A549 (cell line): ENCODE results near the gene ZNF418. TPM values are rescaled to one million over a fixed set of nuclear protein-coding genes. Genes with fewer than 3 reads are reported as not detected.
"Not testable (repeated sequence)": the region's sequence is repeated elsewhere in the genome, so short reads cannot be mapped to it uniquely, and the experiment has no call there.

ENCODE experiments used
- ATAC-seq, 2 experiments: fragments of 200-7000 bp in 1 of 2; fragments of >200 bp in 1 of 2; cut with Nextera tagmentation in 1 of 2; cut with Tn5 transposase in 1 of 2; 3 replicates each; pipeline versions ENCODE4 v1.8.0 to v1.9.1; 2018 to 2020; ENCODE audit warnings: mild to moderate bottlenecking in 1 of 2, moderate library complexity in 1 of 2
- CTCF ChIA-PET: fragments of 300-600 bp; sonication (Branson Sonifier 250); formaldehyde crosslinking; extraction: SDS; loops from one replicate; lab custom pipeline; 2021; ENCODE audit warnings: antibody characterized with exemption, inconsistent platforms; lab: Yijun Ruan, JAX
- POLR2A ChIA-PET: fragments of 350-600 bp; formaldehyde crosslinking; extraction: SDS; loops from one replicate; lab custom pipeline; 2021; ENCODE audit warnings: antibody characterized with exemption, inconsistent platforms; lab: Yijun Ruan, JAX
- DNase-seq, 2 experiments: peaks; one replicate each; pipeline versions ENCODE4 v3.0.0 to v3.0.0-alpha.2; 2011 to 2016; ENCODE audit warnings: low read depth in 1 of 2, low spot score in 1 of 2
- FAIRE-seq: peaks from 2 replicates; lab custom pipeline; 2011; peaks lifted over from hg19 to GRCh38; lab: Jason Lieb, UNC
- H3K27ac ChIP-seq, 2 experiments: fragments of >200 bp; sonication (Bioruptor Twin); formaldehyde crosslinking; 3 replicates each; pipeline ENCODE4 v1.5.1; 2016 to 2017
- H3K4me1 ChIP-seq: fragments of >200 bp; sonication (Bioruptor Twin); formaldehyde crosslinking; 3 replicates; pipeline ENCODE4 v1.6.1; 2016
- H3K4me2 ChIP-seq: fragments of >200 bp; sonication (Bioruptor Twin); formaldehyde crosslinking; 3 replicates; pipeline ENCODE4 v1.6.1; 2016
- H3K4me3 ChIP-seq: fragments of >200 bp; sonication (Bioruptor Twin); formaldehyde crosslinking; 3 replicates; pipeline ENCODE4 v1.5.1; 2016
- H3K9me3 ChIP-seq: fragments of >200 bp; sonication (Bioruptor Twin); formaldehyde crosslinking; 3 replicates; pipeline ENCODE4 v1.6.1; 2016
- EP300 ChIP-seq, 2 experiments: fragments of >200 bp; sonication (Bioruptor Twin); formaldehyde crosslinking; IDR thresholded peaks; 2 replicates in 1 of 2; 3 replicates in 1 of 2; pipeline ENCODE4 v1.6.1; 2016 to 2017
- FOSB ChIP-seq: fragments of 250-450 bp; sonication (Bioruptor Pico); IDR thresholded peaks from 2 replicates; pipeline ENCODE4 v1.5.0; 2020; ENCODE audit warnings: mild to moderate bottlenecking, moderate library complexity
- GATA3 ChIP-seq: IDR thresholded peaks from 2 replicates; pipeline ENCODE4 v1.6.1; 2012; ENCODE audit warnings: borderline replicate concordance
- JUN ChIP-seq, 2 experiments: fragments of >200 bp; sonication (Bioruptor Twin); formaldehyde crosslinking; IDR thresholded peaks; 2 replicates in 1 of 2; 3 replicates in 1 of 2; pipeline ENCODE4 v1.6.1; 2016 to 2017
- MAX ChIP-seq: IDR thresholded peaks from 2 replicates; pipeline ENCODE4 v1.6.1; 2012
- MYC ChIP-seq: IDR thresholded peaks from 2 replicates; pipeline ENCODE4 v1.6.1; 2012; ENCODE audit warnings: mild to moderate bottlenecking, inconsistent platforms, low read length, improper control_type of control experiment, borderline replicate concordance
- NPAS2 ChIP-seq: fragments of 250-450 bp; sonication (Bioruptor Pico); IDR thresholded peaks from 2 replicates; pipeline ENCODE4 v1.8.0; 2022; ENCODE audit warnings: mild to moderate bottlenecking, moderate library complexity, borderline replicate concordance
- PBX3 ChIP-seq: IDR thresholded peaks from 2 replicates; pipeline ENCODE4 v1.6.1; 2012
- PHF8 ChIP-seq: fragments of 200-600 bp; sonication (generic); IDR thresholded peaks from 2 replicates; pipeline ENCODE4 v1.6.1; 2016; ENCODE audit warnings: low read depth, mild to moderate bottlenecking, antibody characterized with exemption, moderate library complexity, borderline replicate concordance
- POLR2A ChIP-seq: IDR thresholded peaks from 2 replicates; pipeline ENCODE4 v1.6.1; 2012; ENCODE audit warnings: mild to moderate bottlenecking, low read length
- RAD21 ChIP-seq, 2 experiments: fragments of >200 bp in 1 of 2; sonication (Bioruptor Twin) in 1 of 2; formaldehyde crosslinking in 1 of 2; IDR thresholded peaks in 1 of 2; conservative IDR thresholded peaks in 1 of 2; 2 replicates in 1 of 2; 3 replicates in 1 of 2; pipeline ENCODE4 v1.6.1; 2012 to 2018; ENCODE audit warnings: inconsistent platforms in 1 of 2
- SMC3 ChIP-seq: fragments of >200 bp; sonication (Bioruptor Twin); formaldehyde crosslinking; IDR thresholded peaks from 3 replicates; pipeline ENCODE4 v1.6.1; 2018; ENCODE audit warnings: inconsistent platforms
- TFCP2L1 ChIP-seq: fragments of 250-450 bp; sonication (Bioruptor Pico); IDR thresholded peaks from 2 replicates; pipeline ENCODE4 v1.5.0; 2021; ENCODE audit warnings: mild to moderate bottlenecking
- TP53 ChIP-seq: fragments of 250-450 bp; sonication (Bioruptor Pico); IDR thresholded peaks from 2 replicates; pipeline ENCODE4 v1.5.0; 2021; ENCODE audit warnings: mild to moderate bottlenecking, moderate library complexity
- USF2 ChIP-seq: fragments of 450-650 bp; IDR thresholded peaks from 2 replicates; pipeline ENCODE4 v1.6.1; 2014; ENCODE audit warnings: antibody characterized with exemption
- ZC3H11A ChIP-seq: fragments of 450-650 bp; IDR thresholded peaks from 2 replicates; pipeline ENCODE4 v1.6.1; 2014; ENCODE audit warnings: antibody characterized with exemption, mild to moderate bottlenecking
- WGBS: methylation state at CpG from one replicate; pipeline ENCODE4 v1.1.6; 2017; ENCODE audit errors: missing lambda C conversion rate; 5-methylcytosine and 5-hydroxymethylcytosine counted together
- polyA plus RNA-seq, 4 experiments: library from polyadenylated mRNA; depleted of rRNA in 3 of 4; stranded (reverse); fragments of >200 nt; fragmentation: RNase III in 1 of 4; extraction: RNeasy Plus Mini Kit Qiagen cat#74134 plus additional on column Dnase treatment in 1 of 4; gene quantifications; 2 replicates in 3 of 4; 3 replicates in 1 of 4; pipeline ENCODE4 v1.2.3, GENCODE V29; 2011 to 2017
- TF ChIP-seq, protein P1 (sequence below): fragments of >200 bp; sonication (Bioruptor Twin); formaldehyde crosslinking; IDR thresholded peaks from 3 replicates; pipeline ENCODE4 v1.5.1; 2016
- TF ChIP-seq, protein P2 (sequence below): IDR thresholded peaks from 2 replicates; pipeline ENCODE4 v1.6.1; 2012; ENCODE audit warnings: low read depth, borderline replicate concordance
- TF ChIP-seq, protein P3 (sequence below): fragments of >200 bp; sonication (Bioruptor Twin); formaldehyde crosslinking; IDR thresholded peaks from 2 replicates; pipeline ENCODE4 v1.6.1; 2016

ZNF418 gene
- polyA plus RNA-seq, 2 of the 4 experiments (the other 2 are of a cell fraction), result 1.8 to 3.2 TPM

DNA sequence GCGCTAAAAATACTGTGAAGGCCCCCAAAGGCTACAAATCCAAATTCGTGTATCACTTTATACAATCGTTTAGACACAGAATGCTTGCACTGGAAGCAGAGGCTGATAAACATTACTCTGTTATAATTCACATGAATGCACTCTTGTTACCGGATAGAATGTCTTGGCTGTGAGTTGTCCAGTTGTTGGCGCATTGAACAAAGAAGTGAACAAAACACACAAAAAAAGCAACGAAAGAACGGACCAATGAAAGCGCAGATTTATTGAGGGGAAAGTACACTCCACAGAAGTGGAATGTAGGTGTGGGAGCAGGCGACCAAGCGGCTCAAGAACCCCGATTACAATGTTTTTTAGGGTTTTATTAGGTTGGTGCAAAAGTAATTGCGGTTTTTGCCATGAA is 529 bp upstream of the ZNF418 start:
- Histone ChIP-seq H3K4me3 (no peak overlapping the region), H3K27ac (no peak overlapping the region), H3K4me1 (no peaks in the 10 kb centered on the region), H3K9me3 (peaks cover 89% of the 10 kb centered on the region), H3K4me2 (no peak overlapping the region; the same call in 2 of the 3 replicates)
- CTCF ChIA-PET, result no interaction called here
- DNase-seq (no peak), FAIRE-seq (no peak), ATAC-seq (no peak)
- WGBS, result 52% methylated on average over 12 of the region's 12 CpGs
- POLR2A ChIA-PET, result interaction anchor here (0.6 kb wide), 2 partner anchors 19 to 41 kb away, joined by 3 to 4 read pairs; no protein-coding TSS in a partner anchor
- TF ChIP-seq FOSB (CRISPR knock-in tag), result no peak

GRCh38 chr19:57927587-57927986 is 7.6 kb downstream of the ZNF418 start:
- Histone ChIP-seq H3K27ac (no peak overlapping the region), H3K9me3 (peaks cover 87% of the 10 kb centered on the region)

DNA sequence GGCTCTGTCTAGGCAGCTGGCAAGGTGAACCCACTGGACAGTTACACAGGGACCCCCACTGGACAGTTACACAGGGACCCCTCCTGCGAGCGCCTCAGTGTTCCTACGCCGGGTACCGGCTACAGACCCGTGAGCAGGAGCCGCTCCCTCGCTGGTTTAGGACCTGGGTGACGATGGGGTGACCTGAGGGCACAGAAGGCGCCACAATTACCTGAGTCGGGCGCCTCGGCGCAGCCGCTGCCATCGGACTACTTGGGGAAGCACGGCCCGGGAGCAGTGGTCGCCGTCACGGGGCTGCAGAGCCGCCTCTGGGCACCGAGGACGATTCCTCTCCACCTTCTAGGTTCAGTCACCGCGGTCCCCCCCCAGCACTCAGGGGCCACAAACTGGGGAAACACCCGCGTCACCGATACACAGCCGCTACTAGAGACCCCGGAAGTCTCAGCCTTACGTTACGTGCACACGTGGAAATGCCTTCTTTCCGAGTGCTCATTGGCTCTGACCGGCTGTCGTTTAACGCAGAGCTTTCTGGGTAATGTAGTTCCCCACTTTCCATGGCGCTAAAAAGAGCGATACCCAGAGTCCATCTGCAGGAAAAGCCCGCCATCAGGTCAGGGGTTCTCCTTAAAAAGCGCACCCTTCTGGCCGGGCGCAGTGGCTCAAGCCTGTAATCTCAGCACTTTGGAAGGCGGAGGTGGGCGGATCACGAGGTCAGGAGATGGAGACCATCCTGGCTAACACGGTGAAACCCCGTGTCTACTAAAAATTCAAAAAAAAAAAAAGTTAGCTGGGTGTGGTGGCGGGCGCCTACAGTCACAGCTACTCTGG is 18.8 kb downstream of the ZNF418 start, which contains the start of gene ZNF417:
Gene ZNF417, minus strand, starts transcription at position 425 of the 828 bp plus-strand sequence. Its CDS starts 181 bp downstream, at position 244.
- peak within 1 kb of the TSS; percentile 75 for H3K4me3 ChIP-seq
- peak within 1 kb of the TSS; percentile 68 to 89 for H3K27ac ChIP-seq
- ChIA-PET POLR2A (interaction anchor here (0.9 to 1.3 kb wide), 6 partner anchors 19 to 1602 kb away, joined by 3 to 7 read pairs (median 5); partner anchors contain the start of genes ZNF134, ZNF274 and ZNF606), CTCF (interaction anchor here (0.6 to 1.3 kb wide), 5 partner anchors 9 to 282 kb away, joined by 3 to 4 read pairs (median 3); no protein-coding TSS in a partner anchor)
- peak; percentile 95 for FAIRE-seq
- not testable (repeated sequence) for H3K4me1 ChIP-seq
- peak; percentile 100 for ATAC-seq
- H3K4me2 ChIP-seq, result peak within 1 kb of the TSS; percentile 67
- DNase-seq, result peak; percentile 98 to 99
- peaks cover 71% of the 10 kb centered on the region for H3K9me3 ChIP-seq
- TF ChIP-seq USF2, result peak; percentile 57; the same call in 1 of the 2 replicates
- TF ChIP-seq MAX, result peak; percentile 76
- peak; percentile 95 for TF ChIP-seq PBX3
- TF ChIP-seq, protein P1, sequence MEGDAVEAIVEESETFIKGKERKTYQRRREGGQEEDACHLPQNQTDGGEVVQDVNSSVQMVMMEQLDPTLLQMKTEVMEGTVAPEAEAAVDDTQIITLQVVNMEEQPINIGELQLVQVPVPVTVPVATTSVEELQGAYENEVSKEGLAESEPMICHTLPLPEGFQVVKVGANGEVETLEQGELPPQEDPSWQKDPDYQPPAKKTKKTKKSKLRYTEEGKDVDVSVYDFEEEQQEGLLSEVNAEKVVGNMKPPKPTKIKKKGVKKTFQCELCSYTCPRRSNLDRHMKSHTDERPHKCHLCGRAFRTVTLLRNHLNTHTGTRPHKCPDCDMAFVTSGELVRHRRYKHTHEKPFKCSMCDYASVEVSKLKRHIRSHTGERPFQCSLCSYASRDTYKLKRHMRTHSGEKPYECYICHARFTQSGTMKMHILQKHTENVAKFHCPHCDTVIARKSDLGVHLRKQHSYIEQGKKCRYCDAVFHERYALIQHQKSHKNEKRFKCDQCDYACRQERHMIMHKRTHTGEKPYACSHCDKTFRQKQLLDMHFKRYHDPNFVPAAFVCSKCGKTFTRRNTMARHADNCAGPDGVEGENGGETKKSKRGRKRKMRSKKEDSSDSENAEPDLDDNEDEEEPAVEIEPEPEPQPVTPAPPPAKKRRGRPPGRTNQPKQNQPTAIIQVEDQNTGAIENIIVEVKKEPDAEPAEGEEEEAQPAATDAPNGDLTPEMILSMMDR, result 0 out of 3 replicates have a peak, but pooled peaks have one; percentile 28
- TF ChIP-seq SMC3, result 0 out of 3 replicates have a peak, but pooled peaks have one; percentile 14
- TF ChIP-seq GATA3, result peak; percentile 8; the same call in 1 of the 2 replicates
- TF ChIP-seq, protein P2, sequence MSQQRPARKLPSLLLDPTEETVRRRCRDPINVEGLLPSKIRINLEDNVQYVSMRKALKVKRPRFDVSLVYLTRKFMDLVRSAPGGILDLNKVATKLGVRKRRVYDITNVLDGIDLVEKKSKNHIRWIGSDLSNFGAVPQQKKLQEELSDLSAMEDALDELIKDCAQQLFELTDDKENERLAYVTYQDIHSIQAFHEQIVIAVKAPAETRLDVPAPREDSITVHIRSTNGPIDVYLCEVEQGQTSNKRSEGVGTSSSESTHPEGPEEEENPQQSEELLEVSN, result peak; percentile 90
- TF ChIP-seq RAD21 (conservative IDR thresholded peaks at IDR 0.05 in 1 of 2, IDR thresholded peaks at IDR 0.05 in 1 of 2), result peak; percentile 16 to 48; a peak in 2 of 5 replicates
- peak; percentile 54 for TF ChIP-seq POLR2A
- peak in 1 of 2 experiments; percentile 57; a peak in 1 of 5 replicates for TF ChIP-seq JUN (IDR thresholded peaks at IDR 0.05)
- peak; percentile 68 for TF ChIP-seq PHF8
- TF ChIP-seq, all 56 proteins: peak for 11; not testable (repeated sequence) for 45
- WGBS, result 2% methylated on average over 42 of the region's 51 CpGs

More at GRCh38 chr19:57927587-57927986, 7.6 kb downstream of the ZNF418 start:
- POLR2A ChIA-PET, result no interaction called here
- Histone ChIP-seq H3K4me3 (no peak overlapping the region), H3K4me1 (no peaks in the 10 kb centered on the region), H3K4me2 (no peak overlapping the region)
- CTCF ChIA-PET, result no interaction called here
- DNase-seq (no peak), FAIRE-seq (no peak), ATAC-seq (no peak)
- no peak for TF ChIP-seq TFCP2L1 (CRISPR knock-in tag)
- TF ChIP-seq MYC, result no peak
- TF ChIP-seq, protein P3, sequence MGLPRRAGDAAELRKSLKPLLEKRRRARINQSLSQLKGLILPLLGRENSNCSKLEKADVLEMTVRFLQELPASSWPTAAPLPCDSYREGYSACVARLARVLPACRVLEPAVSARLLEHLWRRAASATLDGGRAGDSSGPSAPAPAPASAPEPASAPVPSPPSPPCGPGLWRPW, result no peak
- no peak for TF ChIP-seq NPAS2
- TF ChIP-seq EP300 (IDR thresholded peaks at IDR 0.05), result no peak
- no peak for TF ChIP-seq ZC3H11A
- no peak for TF ChIP-seq TP53 (CRISPR knock-in tag)
- whole genome bisulfite sequencing, result 89% methylated on average over 4 of the region's 4 CpGs
